Stimulated activated CD8-positive, alpha-beta memory T cell treated with anti-CD3 and anti-CD28 coated beads, Interleukin-7, amount 100 ng/mL, for 24 hours (primary cell): ENCODE data around the gene LMF1.
"Not testable (repeated sequence)": the region's sequence is repeated elsewhere in the genome, so short reads cannot be mapped to it uniquely, and the experiment has no call there.

Experiments
- DNase-seq: peaks from one replicate; pipeline ENCODE4 v3.0.0-alpha.2; 2020; ENCODE audit warnings: low read depth

The LMF1 gene

GRCh38 chr16:845351-845745 lies 125.4 kb downstream of the LMF1 start:
- no peak for DNase-seq

- DNase-seq = no peak
These were observed 126.0 kb downstream of the LMF1 start for GRCh38 chr16:844638-845350.

GRCh38 chr16:843771-844170 lies 127.0 kb downstream of the LMF1 start:
- DNase-seq = no peak

- DNase-seq = no peak
These were observed 127.8 kb downstream of the LMF1 start for GRCh38 chr16:842711-843560.

GRCh38 chr16:842061-842476 lies 128.7 kb downstream of the LMF1 start:
- no peak for DNase-seq

GRCh38 chr16:841455-842060 lies 129.2 kb downstream of the LMF1 start:
- no peak for DNase-seq

GRCh38 chr16:840561-841454 lies 130.0 kb downstream of the LMF1 start:
- DNase-seq = no peak

GRCh38 chr16:839643-840408 lies 131.0 kb downstream of the LMF1 start:
- no peak for DNase-seq

GRCh38 chr16:838741-839140 lies 132.0 kb downstream of the LMF1 start:
- no peak for DNase-seq

- DNase-seq = not testable (repeated sequence)
These were observed 134.0 kb downstream of the LMF1 start for GRCh38 chr16:836822-837221.

- no peak for DNase-seq
These were observed 134.6 kb downstream of the LMF1 start for GRCh38 chr16:836221-836620.

GRCh38 chr16:835373-835772 lies 135.4 kb downstream of the LMF1 start:
- DNase-seq = no peak

GRCh38 chr16:833411-833810 lies 137.4 kb downstream of the LMF1 start:
- DNase-seq = no peak

GRCh38 chr16:832652-833336 lies 138.0 kb downstream of the LMF1 start:
- no peak for DNase-seq

- DNase-seq = no peak
These were observed 139.0 kb downstream of the LMF1 start for GRCh38 chr16:831571-832413.

- no peak for DNase-seq
These were observed 139.8 kb downstream of the LMF1 start for GRCh38 chr16:830871-831570.

- DNase-seq = no peak
These were observed 140.5 kb downstream of the LMF1 start for GRCh38 chr16:830107-830870.

GRCh38 chr16:828891-829290 lies 141.9 kb downstream of the LMF1 start:
- DNase-seq = no peak
